ENCODE results near the gene SERPINH1. TPM values are rescaled to one million over a fixed set of nuclear protein-coding genes. Genes with fewer than 3 reads are reported as not detected.

SERPINH1 gene
- total and polyA plus RNA-seq, 2 donors (not counting 1 experiment from before 2014, with no cell fraction given), result 3.0 to 5.7 TPM

DNA sequence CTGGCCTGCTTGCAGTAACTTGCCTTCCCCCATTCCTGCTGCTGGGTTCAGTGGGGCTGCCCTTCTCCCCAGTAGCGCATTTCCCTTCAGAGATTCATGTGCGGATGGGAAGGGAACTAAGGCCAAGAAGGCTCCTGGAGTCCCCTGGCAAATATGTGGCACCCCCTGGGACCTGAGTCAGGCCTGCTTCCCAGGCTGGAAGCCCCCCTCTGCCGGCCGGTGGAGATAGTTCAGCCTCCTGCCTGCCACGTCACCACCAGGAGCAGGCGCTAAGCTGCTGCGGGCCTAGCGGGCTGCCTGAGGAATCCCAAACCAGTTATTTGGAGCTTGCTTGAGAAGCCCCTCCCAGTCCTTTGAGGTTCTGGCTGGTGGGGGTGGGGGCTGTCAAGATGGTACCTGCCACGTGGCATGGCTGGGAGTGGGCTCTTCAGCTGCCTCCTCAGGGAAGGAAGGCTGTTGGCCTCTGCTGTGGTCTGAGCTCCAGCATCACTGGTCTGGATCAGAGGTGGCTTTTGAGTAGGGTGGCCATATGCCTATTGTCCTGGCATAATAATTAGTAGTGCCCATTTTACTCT lies 2.0 kb downstream of the SERPINH1 start:
- ChIA-PET CTCF (no interaction called here), POLR2A (interaction anchor here (0.6 kb wide), 1 partner anchor 15 kb away, joined by 3 read pairs; no protein-coding TSS in a partner anchor)
- peaks cover 0 to 3% of the 10 kb centered on the region in 2 experiments for H3K36me3 ChIP-seq (replicated peaks in 1 of 2; ENCODE audit: control extremely low read depth in 1 of 2, control insufficient read depth in 1 of 2, extremely low read depth in 1 of 2, insufficient read depth in 2 of 2, low read length in 1 of 2)
- Mint-ChIP-seq H3K4me3 (peak overlapping the region; percentile 99), H3K27me3 (peaks cover 6% of the 10 kb centered on the region), H3K4me1 (peaks cover 24% of the 10 kb centered on the region), H3K27ac (no peak overlapping the region), H3K9me3 (ENCODE audit: insufficient read depth) (no peaks in the 10 kb centered on the region)
- no peaks in the 10 kb centered on the region for H4K20me1 ChIP-seq (ENCODE audit: control insufficient read depth, insufficient read depth, low read length, poor library complexity, severe bottlenecking)
- intact Hi-C loops (cut with micrococcal nuclease), result loop anchor here (2.0 kb wide), 1 partner anchor 13 kb away; no protein-coding TSS in a partner anchor
- H3K27me3 ChIP-seq (replicated peaks in 1 of 4; ENCODE audit: control extremely low read depth in 1 of 4, control insufficient read depth in 3 of 4, insufficient read depth in 4 of 4, low read length in 3 of 4), result peaks cover 0 to 16% (median 6%) of the 10 kb centered on the region in 4 experiments
- 88% methylated on average over 9 of the region's 9 CpGs for WGBS (ENCODE audit: insufficient coverage)
- H3K9me3 ChIP-seq (ENCODE audit: control extremely low read depth in 1 of 3, control insufficient read depth in 2 of 3, insufficient read depth in 1 of 3, low read length in 2 of 3), result no peaks in the 10 kb centered on the region
- H3K4me1 ChIP-seq (ENCODE audit: control insufficient read depth in 2 of 2, insufficient read depth in 2 of 2, low read length in 2 of 2), result peaks cover 18 to 21% of the 10 kb centered on the region in 2 donors
- no peak overlapping the region for H3K9ac ChIP-seq (ENCODE audit: low read length)
- TF ChIP-seq, protein P1, sequence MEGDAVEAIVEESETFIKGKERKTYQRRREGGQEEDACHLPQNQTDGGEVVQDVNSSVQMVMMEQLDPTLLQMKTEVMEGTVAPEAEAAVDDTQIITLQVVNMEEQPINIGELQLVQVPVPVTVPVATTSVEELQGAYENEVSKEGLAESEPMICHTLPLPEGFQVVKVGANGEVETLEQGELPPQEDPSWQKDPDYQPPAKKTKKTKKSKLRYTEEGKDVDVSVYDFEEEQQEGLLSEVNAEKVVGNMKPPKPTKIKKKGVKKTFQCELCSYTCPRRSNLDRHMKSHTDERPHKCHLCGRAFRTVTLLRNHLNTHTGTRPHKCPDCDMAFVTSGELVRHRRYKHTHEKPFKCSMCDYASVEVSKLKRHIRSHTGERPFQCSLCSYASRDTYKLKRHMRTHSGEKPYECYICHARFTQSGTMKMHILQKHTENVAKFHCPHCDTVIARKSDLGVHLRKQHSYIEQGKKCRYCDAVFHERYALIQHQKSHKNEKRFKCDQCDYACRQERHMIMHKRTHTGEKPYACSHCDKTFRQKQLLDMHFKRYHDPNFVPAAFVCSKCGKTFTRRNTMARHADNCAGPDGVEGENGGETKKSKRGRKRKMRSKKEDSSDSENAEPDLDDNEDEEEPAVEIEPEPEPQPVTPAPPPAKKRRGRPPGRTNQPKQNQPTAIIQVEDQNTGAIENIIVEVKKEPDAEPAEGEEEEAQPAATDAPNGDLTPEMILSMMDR (IDR thresholded peaks at IDR 0.05), result no peak
- TF ChIP-seq EZH2 (IDR thresholded peaks at IDR 0.05; ENCODE audit: borderline replicate concordance, insufficient read depth, low read depth, low read length, poor library complexity, severe bottlenecking), result no peak
- no peak overlapping the region for H3K27ac ChIP-seq (ENCODE audit: low read length in 2 of 2)
- ATAC-seq (ENCODE audit: low read depth), result no peak
- no peak overlapping the region for H3K4me3 ChIP-seq (ENCODE audit: control extremely low read depth in 1 of 5, extremely low read depth in 1 of 5, insufficient read depth in 1 of 5, low read depth in 2 of 5, low read length in 4 of 5)
- H3K4me2 ChIP-seq (replicated peaks; ENCODE audit: low read depth, low read length, poor library complexity, severe bottlenecking), result no peak overlapping the region
- DNase-seq, result no peak
- no peak overlapping the region for H2AFZ ChIP-seq (ENCODE audit: insufficient read depth, low read depth, low read length, poor library complexity, severe bottlenecking)
- no peaks in the 10 kb centered on the region for H3K79me2 ChIP-seq (ENCODE audit: control insufficient read depth, insufficient read depth, low read length)

DNA sequence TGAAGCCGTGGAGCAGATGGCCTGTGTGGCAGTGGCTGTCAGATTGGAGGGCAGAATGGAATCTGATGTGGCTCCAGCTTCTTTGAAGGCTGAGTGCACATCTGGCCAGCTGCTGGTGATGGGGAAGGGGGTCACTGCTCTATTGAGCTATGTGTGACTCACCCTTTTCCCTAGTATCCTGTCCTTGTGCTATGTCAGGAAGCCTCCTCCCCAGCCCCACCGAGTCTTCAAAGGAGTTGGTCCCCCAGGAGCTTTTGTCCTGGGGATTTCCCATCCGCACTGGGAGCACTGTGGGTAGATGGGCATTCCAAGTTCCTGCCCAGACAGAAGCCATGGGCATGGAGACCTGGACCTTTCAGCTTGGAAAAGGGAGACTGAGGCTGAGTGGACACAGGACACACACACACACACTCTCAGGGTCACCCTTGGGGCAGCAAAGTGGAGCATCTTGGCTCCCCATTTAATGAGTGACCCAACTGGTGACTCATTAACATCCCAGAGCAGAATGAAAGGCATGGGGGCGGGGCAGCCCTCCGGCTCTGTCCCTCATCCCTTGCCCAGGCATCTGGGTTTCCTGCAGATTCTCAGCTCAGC lies 3.3 kb downstream of the SERPINH1 start:
- Histone ChIP-seq H3K9ac (ENCODE audit: low read length) (no peak overlapping the region), H3K79me2 (ENCODE audit: control insufficient read depth, insufficient read depth, low read length) (no peaks in the 10 kb centered on the region), H3K27me3 (replicated peaks in 1 of 4; ENCODE audit: control extremely low read depth in 1 of 4, control insufficient read depth in 3 of 4, insufficient read depth in 4 of 4, low read length in 3 of 4) (peaks cover 0 to 16% (median 6%) of the 10 kb centered on the region in 4 experiments), H2AFZ (ENCODE audit: insufficient read depth, low read depth, low read length, poor library complexity, severe bottlenecking) (no peak overlapping the region), H3K4me3 (ENCODE audit: control extremely low read depth in 1 of 5, extremely low read depth in 1 of 5, insufficient read depth in 1 of 5, low read depth in 2 of 5, low read length in 4 of 5) (no peak overlapping the region), H3K9me3 (ENCODE audit: control extremely low read depth in 1 of 3, control insufficient read depth in 2 of 3, insufficient read depth in 1 of 3, low read length in 2 of 3) (no peaks in the 10 kb centered on the region), H3K4me2 (replicated peaks; ENCODE audit: low read depth, low read length, poor library complexity, severe bottlenecking) (no peak overlapping the region), H4K20me1 (ENCODE audit: control insufficient read depth, insufficient read depth, low read length, poor library complexity, severe bottlenecking) (no peaks in the 10 kb centered on the region), H3K36me3 (replicated peaks in 1 of 2; ENCODE audit: control extremely low read depth in 1 of 2, control insufficient read depth in 1 of 2, extremely low read depth in 1 of 2, insufficient read depth in 2 of 2, low read length in 1 of 2) (peaks cover 0 to 4% of the 10 kb centered on the region in 2 experiments), H3K4me1 (ENCODE audit: control insufficient read depth in 2 of 2, insufficient read depth in 2 of 2, low read length in 2 of 2) (peaks cover 18 to 21% of the 10 kb centered on the region in 2 donors), H3K27ac (ENCODE audit: low read length in 2 of 2) (no peak overlapping the region)
- ChIA-PET CTCF (interaction anchor here (1.2 to 1.3 kb wide), 2 partner anchors 12 to 120 kb away, joined by 3 read pairs; no protein-coding TSS in a partner anchor), POLR2A (no interaction called here)
- intact Hi-C loops (cut with micrococcal nuclease), result no loop called here
- peaks cover 6% of the 10 kb centered on the region for H3K27me3 Mint-ChIP-seq
- no peak overlapping the region for H3K4me3 Mint-ChIP-seq
- ATAC-seq (ENCODE audit: low read depth) (no peak), DNase-seq (no peak)
- H3K27ac Mint-ChIP-seq, result no peak overlapping the region
- no peaks in the 10 kb centered on the region for H3K9me3 Mint-ChIP-seq (ENCODE audit: insufficient read depth)
- 88% methylated on average over 5 of the region's 5 CpGs for WGBS (ENCODE audit: insufficient coverage)
- H3K4me1 Mint-ChIP-seq, result peaks cover 24% of the 10 kb centered on the region
- TF ChIP-seq EZH2 (IDR thresholded peaks at IDR 0.05; ENCODE audit: borderline replicate concordance, insufficient read depth, low read depth, low read length, poor library complexity, severe bottlenecking), result no peak
- TF ChIP-seq, protein P1 (IDR thresholded peaks at IDR 0.05), result no peak
